Measurements from ENCODE around the gene KCNMA1. TPM values are rescaled to one million over a fixed set of nuclear protein-coding genes. Genes with fewer than 3 reads are reported as not detected.

Gene KCNMA1
- total RNA-seq, 3 donors from 2014 or later = 0.10 to 0.60 (median 0.18) TPM

- peaks cover 2% of the 10 kb centered on the region for H3K27me3 Mint-ChIP-seq (ENCODE audit: low read depth)
- ATAC-seq (no peak), DNase-seq (no peak)
- no peaks in the 10 kb centered on the region for H3K4me1 Mint-ChIP-seq (ENCODE audit: low read depth)
- no peaks in the 10 kb centered on the region for H3K9me3 Mint-ChIP-seq
- no peak overlapping the region for H3K4me3 Mint-ChIP-seq
- no peaks in the 10 kb centered on the region for H3K36me3 Mint-ChIP-seq (ENCODE audit: insufficient read depth)
These were observed 660.6 kb downstream of the KCNMA1 start for GRCh38 chr10:76977046-76977445.

GRCh38 chr10:76976142-76976541, 661.5 kb downstream of the KCNMA1 start:
- no peak for DNase-seq
- H3K27me3 Mint-ChIP-seq (ENCODE audit: low read depth) = peaks cover 2% of the 10 kb centered on the region

GRCh38 chr10:76975126-76975525, 662.5 kb downstream of the KCNMA1 start:
- H3K27me3 Mint-ChIP-seq (ENCODE audit: low read depth) = no peaks in the 10 kb centered on the region
- DNase-seq = no peak
- no peaks in the 10 kb centered on the region for H3K4me1 Mint-ChIP-seq (ENCODE audit: low read depth)
- H3K4me3 Mint-ChIP-seq = no peak overlapping the region
- H3K9me3 Mint-ChIP-seq = no peaks in the 10 kb centered on the region
- no peaks in the 10 kb centered on the region for H3K36me3 Mint-ChIP-seq (ENCODE audit: insufficient read depth)
- no peak for ATAC-seq

More at GRCh38 chr10:76976142-76976541, 661.5 kb downstream of the KCNMA1 start:
- Mint-ChIP-seq H3K36me3 (ENCODE audit: insufficient read depth) (no peaks in the 10 kb centered on the region), H3K4me1 (ENCODE audit: low read depth) (no peaks in the 10 kb centered on the region), H3K4me3 (no peak overlapping the region), H3K9me3 (no peaks in the 10 kb centered on the region)
- no peak for ATAC-seq

- H3K4me1 Mint-ChIP-seq (ENCODE audit: low read depth) = no peaks in the 10 kb centered on the region
- no peak for DNase-seq
- H3K4me3 Mint-ChIP-seq = no peak overlapping the region
- H3K27me3 Mint-ChIP-seq (ENCODE audit: low read depth) = no peaks in the 10 kb centered on the region
- no peaks in the 10 kb centered on the region for H3K36me3 Mint-ChIP-seq (ENCODE audit: insufficient read depth)
- ATAC-seq = no peak
- no peaks in the 10 kb centered on the region for H3K9me3 Mint-ChIP-seq
These were observed 663.5 kb downstream of the KCNMA1 start for GRCh38 chr10:76974017-76974691.

- Mint-ChIP-seq H3K4me3 (no peak overlapping the region), H3K4me1 (ENCODE audit: low read depth) (no peaks in the 10 kb centered on the region), H3K36me3 (ENCODE audit: insufficient read depth) (no peaks in the 10 kb centered on the region), H3K9me3 (no peaks in the 10 kb centered on the region), H3K27me3 (ENCODE audit: low read depth) (no peaks in the 10 kb centered on the region)
- ATAC-seq = no peak
- no peak for DNase-seq
These were observed 664.3 kb downstream of the KCNMA1 start for GRCh38 chr10:76973091-76974016.

- DNase-seq (no peak), ATAC-seq (no peak)
- Mint-ChIP-seq H3K4me3 (no peak overlapping the region), H3K9me3 (no peaks in the 10 kb centered on the region), H3K36me3 (ENCODE audit: insufficient read depth) (no peaks in the 10 kb centered on the region), H3K4me1 (ENCODE audit: low read depth) (no peaks in the 10 kb centered on the region), H3K27me3 (ENCODE audit: low read depth) (no peaks in the 10 kb centered on the region)
These were observed 665.1 kb downstream of the KCNMA1 start for GRCh38 chr10:76972541-76972940.

GRCh38 chr10:76971547-76972170, 665.9 kb downstream of the KCNMA1 start:
- no peaks in the 10 kb centered on the region for H3K36me3 Mint-ChIP-seq (ENCODE audit: insufficient read depth)
- no peak for DNase-seq
- no peaks in the 10 kb centered on the region for H3K9me3 Mint-ChIP-seq
- H3K4me1 Mint-ChIP-seq (ENCODE audit: low read depth) = no peaks in the 10 kb centered on the region
- no peaks in the 10 kb centered on the region for H3K27me3 Mint-ChIP-seq (ENCODE audit: low read depth)
- no peak overlapping the region for H3K4me3 Mint-ChIP-seq
- peak in 1 of 2 donors; percentile 4 for ATAC-seq

GRCh38 chr10:76970711-76971519, 666.7 kb downstream of the KCNMA1 start:
- Mint-ChIP-seq H3K4me1 (ENCODE audit: low read depth) (no peaks in the 10 kb centered on the region), H3K4me3 (no peak overlapping the region), H3K27me3 (ENCODE audit: low read depth) (no peaks in the 10 kb centered on the region), H3K36me3 (ENCODE audit: insufficient read depth) (no peaks in the 10 kb centered on the region), H3K9me3 (no peaks in the 10 kb centered on the region)
- DNase-seq (no peak), ATAC-seq (no peak)

GRCh38 chr10:76969366-76969948, 668.2 kb downstream of the KCNMA1 start:
- Mint-ChIP-seq H3K4me3 (no peak overlapping the region), H3K4me1 (ENCODE audit: low read depth) (no peaks in the 10 kb centered on the region), H3K9me3 (no peaks in the 10 kb centered on the region), H3K36me3 (ENCODE audit: insufficient read depth) (no peaks in the 10 kb centered on the region), H3K27me3 (ENCODE audit: low read depth) (no peaks in the 10 kb centered on the region)
- no peak for DNase-seq
- ATAC-seq = no peak

- H3K4me1 Mint-ChIP-seq (ENCODE audit: low read depth) = no peaks in the 10 kb centered on the region
- H3K27me3 Mint-ChIP-seq (ENCODE audit: low read depth) = no peaks in the 10 kb centered on the region
- no peak overlapping the region for H3K4me3 Mint-ChIP-seq
- ATAC-seq (no peak), DNase-seq (no peak)
- no peaks in the 10 kb centered on the region for H3K9me3 Mint-ChIP-seq
- no peaks in the 10 kb centered on the region for H3K36me3 Mint-ChIP-seq (ENCODE audit: insufficient read depth)
These were observed 669.1 kb downstream of the KCNMA1 start for GRCh38 chr10:76968483-76968882.

GRCh38 chr10:76962851-76963250, 674.8 kb downstream of the KCNMA1 start:
- H3K36me3 Mint-ChIP-seq (ENCODE audit: insufficient read depth) = no peaks in the 10 kb centered on the region
- ATAC-seq (no peak), DNase-seq (no peak)
- no peak overlapping the region for H3K4me3 Mint-ChIP-seq
- H3K9me3 Mint-ChIP-seq = no peaks in the 10 kb centered on the region
- H3K4me1 Mint-ChIP-seq (ENCODE audit: low read depth) = no peaks in the 10 kb centered on the region
- no peaks in the 10 kb centered on the region for H3K27me3 Mint-ChIP-seq (ENCODE audit: low read depth)

GRCh38 chr10:76961841-76962240, 675.8 kb downstream of the KCNMA1 start:
- no peaks in the 10 kb centered on the region for H3K4me1 Mint-ChIP-seq (ENCODE audit: low read depth)
- ATAC-seq (no peak), DNase-seq (no peak)
- H3K27me3 Mint-ChIP-seq (ENCODE audit: low read depth) = no peaks in the 10 kb centered on the region
- no peaks in the 10 kb centered on the region for H3K36me3 Mint-ChIP-seq (ENCODE audit: insufficient read depth)
- no peaks in the 10 kb centered on the region for H3K9me3 Mint-ChIP-seq
- no peak overlapping the region for H3K4me3 Mint-ChIP-seq

GRCh38 chr10:76959111-76959510, 678.5 kb downstream of the KCNMA1 start:
- no peak overlapping the region for H3K4me3 Mint-ChIP-seq
- H3K4me1 Mint-ChIP-seq (ENCODE audit: low read depth) = no peaks in the 10 kb centered on the region
- no peaks in the 10 kb centered on the region for H3K9me3 Mint-ChIP-seq
- ATAC-seq (no peak), DNase-seq (no peak)
- no peaks in the 10 kb centered on the region for H3K27me3 Mint-ChIP-seq (ENCODE audit: low read depth)
- no peaks in the 10 kb centered on the region for H3K36me3 Mint-ChIP-seq (ENCODE audit: insufficient read depth)

GRCh38 chr10:76954838-76955237, 682.8 kb downstream of the KCNMA1 start:
- no peak for ATAC-seq
- no peaks in the 10 kb centered on the region for H3K4me1 Mint-ChIP-seq (ENCODE audit: low read depth)
- H3K4me3 Mint-ChIP-seq = no peak overlapping the region
- H3K36me3 Mint-ChIP-seq (ENCODE audit: insufficient read depth) = no peaks in the 10 kb centered on the region
- no peak for DNase-seq
- no peaks in the 10 kb centered on the region for H3K9me3 Mint-ChIP-seq
- no peaks in the 10 kb centered on the region for H3K27me3 Mint-ChIP-seq (ENCODE audit: low read depth)
